Bone marrow (tissue), 2 donors: Measurements from ENCODE around the gene KNL1.
A peak's percentile ranks its signal among the peaks of the same experiment; 100 is the strongest.
"Not testable (repeated sequence)": the region's sequence is repeated elsewhere in the genome, so short reads cannot be mapped to it uniquely, and the experiment has no call there.

ENCODE experiments used
- DNase-seq, 2 donors: peaks; one replicate each; lab custom pipeline; 2025; lab: John Stamatoyannopoulos, UW

Gene KNL1, protein sequence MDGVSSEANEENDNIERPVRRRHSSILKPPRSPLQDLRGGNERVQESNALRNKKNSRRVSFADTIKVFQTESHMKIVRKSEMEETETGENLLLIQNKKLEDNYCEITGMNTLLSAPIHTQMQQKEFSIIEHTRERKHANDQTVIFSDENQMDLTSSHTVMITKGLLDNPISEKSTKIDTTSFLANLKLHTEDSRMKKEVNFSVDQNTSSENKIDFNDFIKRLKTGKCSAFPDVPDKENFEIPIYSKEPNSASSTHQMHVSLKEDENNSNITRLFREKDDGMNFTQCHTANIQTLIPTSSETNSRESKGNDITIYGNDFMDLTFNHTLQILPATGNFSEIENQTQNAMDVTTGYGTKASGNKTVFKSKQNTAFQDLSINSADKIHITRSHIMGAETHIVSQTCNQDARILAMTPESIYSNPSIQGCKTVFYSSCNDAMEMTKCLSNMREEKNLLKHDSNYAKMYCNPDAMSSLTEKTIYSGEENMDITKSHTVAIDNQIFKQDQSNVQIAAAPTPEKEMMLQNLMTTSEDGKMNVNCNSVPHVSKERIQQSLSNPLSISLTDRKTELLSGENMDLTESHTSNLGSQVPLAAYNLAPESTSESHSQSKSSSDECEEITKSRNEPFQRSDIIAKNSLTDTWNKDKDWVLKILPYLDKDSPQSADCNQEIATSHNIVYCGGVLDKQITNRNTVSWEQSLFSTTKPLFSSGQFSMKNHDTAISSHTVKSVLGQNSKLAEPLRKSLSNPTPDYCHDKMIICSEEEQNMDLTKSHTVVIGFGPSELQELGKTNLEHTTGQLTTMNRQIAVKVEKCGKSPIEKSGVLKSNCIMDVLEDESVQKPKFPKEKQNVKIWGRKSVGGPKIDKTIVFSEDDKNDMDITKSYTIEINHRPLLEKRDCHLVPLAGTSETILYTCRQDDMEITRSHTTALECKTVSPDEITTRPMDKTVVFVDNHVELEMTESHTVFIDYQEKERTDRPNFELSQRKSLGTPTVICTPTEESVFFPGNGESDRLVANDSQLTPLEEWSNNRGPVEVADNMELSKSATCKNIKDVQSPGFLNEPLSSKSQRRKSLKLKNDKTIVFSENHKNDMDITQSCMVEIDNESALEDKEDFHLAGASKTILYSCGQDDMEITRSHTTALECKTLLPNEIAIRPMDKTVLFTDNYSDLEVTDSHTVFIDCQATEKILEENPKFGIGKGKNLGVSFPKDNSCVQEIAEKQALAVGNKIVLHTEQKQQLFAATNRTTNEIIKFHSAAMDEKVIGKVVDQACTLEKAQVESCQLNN (N-terminal part only)

GRCh38 chr15:40593588-40594428 lies at the start of gene KNL1:
Gene KNL1 (plus strand): TSS chr15:40594249. CDS start chr15:40602932, 8,683 bp downstream.
- DNase-seq: peak; percentile 97 to 99

- no peak for DNase-seq
These were observed 48.6 kb upstream of the KNL1 start for GRCh38 chr15:40545457-40545856.

DNA sequence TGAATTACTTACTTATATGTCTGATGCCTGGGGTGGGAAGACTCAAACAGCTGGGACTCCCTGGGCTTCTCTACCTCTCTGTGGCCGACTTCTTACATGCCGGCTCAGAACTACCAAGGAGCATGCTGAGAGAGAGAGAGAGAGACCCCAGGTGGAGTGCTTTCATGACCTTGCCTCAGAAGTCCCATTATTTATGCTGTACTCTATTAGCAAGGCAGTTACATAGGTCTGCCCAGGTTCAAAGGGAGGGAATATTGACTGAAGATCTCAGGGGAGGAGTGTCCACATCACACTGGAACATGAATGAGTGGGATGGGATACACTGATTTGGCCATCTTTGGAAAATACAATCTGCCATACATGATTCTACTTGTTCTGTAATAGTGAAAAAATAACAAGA lies 45.4 kb upstream of the KNL1 start:
- DNase-seq: no peak

DNA sequence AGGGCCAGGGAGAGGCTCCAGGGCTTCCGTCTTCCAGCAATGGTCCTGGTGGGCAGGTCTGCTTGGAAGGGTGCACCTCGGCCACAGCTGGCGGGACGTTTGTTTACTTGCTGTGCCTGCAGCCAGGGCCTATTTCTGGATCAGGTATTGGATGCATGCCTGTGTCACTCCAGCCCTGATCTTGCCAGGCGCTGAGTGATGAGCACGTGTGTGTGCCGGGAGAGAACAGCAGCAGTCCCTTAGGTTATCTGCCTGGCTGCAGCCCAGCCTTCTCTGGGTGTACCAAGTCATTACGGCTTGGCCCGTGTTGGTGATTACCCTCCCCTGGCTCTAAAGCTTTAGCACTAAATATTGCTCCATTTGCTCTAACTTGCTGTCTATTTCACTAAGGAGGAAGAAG lies 44.2 kb upstream of the KNL1 start:
- no peak for DNase-seq

DNA sequence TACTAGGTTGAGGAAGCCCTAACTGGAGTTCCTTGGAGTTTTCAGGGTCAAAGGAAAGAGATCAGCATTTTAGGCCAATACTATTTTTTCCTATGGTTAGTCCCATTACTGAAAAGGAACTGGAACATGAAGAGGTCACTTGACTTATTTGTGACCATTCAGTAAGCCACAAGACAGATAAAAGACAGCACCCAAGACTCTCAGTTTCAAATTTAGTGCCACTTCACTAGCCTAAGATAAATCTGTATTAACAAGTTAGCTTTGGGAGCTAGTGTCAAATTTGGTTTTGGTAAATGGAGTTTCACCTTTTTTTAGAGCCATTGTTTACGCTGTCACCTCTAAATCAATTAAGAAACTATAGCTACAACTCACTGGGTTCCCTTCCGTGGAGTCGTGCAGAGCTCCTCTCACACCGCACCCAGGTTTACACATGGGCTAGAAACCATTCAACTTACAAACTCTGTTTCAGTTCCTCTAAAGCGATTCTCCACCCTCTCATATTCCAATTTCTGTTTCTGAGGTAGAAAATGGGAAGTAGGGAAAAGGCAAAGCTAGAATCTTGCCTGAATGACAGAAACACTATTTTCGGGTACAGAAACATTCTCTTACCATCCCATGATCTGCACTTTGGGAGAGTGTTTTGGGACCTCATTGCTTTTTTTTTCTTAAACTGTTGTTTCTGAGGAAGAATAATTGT lies 43.6 kb upstream of the KNL1 start:
- no peak for DNase-seq

GRCh38 chr15:40554161-40554525 lies 39.9 kb upstream of the KNL1 start:
- DNase-seq: no peak

DNA sequence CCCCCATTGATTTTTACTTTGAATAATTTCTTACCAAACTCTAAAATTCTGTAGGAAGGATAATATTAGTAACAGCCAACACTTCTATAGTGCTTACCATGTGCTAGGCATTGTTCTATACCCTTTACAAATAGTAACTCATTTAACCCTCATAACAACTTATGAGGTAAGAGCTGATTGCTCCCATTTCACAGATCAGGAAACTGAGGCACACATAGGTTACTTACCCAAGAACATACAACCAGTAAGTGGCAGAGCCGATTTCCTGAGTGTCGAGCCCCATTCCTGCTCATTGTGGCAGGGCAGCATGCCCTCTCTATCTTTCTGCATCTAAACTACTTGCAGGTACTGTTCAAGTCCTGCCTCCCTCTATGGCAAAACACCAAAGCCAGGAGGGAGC lies 38.2 kb upstream of the KNL1 start:
- DNase-seq: no peak

GRCh38 chr15:40558952-40559742 lies 34.9 kb upstream of the KNL1 start:
- no peak for DNase-seq

- no peak for DNase-seq
These were observed 31.4 kb upstream of the KNL1 start for GRCh38 chr15:40562691-40563090.

DNA sequence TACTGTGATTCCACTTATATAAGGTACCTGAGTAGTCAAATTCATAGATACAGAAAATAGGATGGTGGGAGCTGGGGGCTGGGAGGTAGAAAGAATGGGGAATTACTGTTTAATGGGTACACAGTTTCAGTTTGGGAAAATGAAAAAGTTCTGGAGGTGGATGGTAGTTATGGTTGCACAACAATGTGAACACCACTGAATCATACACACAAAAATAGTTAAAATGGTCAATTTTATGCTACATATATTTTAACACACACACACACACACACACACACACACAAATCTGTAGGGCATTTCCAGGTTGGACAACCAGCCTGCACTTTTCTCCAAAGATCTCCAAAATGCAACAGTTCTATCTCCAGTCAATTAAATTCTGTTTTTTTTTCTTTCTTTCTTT lies 30.6 kb upstream of the KNL1 start:
- DNase-seq: no peak

DNA sequence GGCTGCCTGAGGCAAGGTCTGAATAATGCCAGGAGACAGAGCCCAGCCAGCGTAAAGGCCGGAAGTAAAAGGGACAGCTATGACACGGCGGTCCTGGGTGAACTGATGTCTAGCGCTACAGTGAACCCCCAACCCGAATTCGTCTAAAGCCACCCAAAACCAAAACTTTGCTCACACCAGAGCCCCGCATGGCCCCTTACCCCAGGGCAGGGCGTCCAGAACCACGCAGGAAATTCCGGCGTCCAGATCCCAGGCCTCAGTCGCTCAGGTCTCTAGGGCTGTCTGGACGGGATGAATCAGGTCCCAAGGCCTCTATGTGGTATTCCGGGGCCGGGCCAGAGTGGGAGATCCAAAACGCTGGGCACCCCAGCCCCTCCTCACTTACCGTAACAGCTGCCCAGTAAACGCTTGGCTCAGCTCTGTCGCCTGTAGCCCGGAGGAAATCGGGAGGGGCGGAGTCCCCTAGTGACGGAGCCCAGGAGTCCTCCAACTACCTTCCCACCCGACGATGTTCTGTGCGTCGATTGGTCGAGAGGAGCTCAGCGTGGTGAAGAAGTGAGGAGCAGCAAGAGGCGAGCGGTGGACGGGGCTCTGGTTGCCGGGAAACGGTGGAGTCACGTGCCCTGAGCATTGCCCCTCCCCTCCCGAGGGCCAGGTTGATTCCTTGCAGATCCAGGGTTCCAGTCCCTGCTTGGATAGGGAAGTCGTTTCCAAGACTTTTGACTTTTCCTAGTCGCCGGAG lies 29.3 kb upstream of the KNL1 start, which contains the start of gene CCDC32:
Gene CCDC32 (minus strand): TSS at position 452 of the 742 bp plus-strand sequence. CDS start 2,027 bp downstream, outside the sequence.
- peak; percentile 70 to 99 for DNase-seq

DNA sequence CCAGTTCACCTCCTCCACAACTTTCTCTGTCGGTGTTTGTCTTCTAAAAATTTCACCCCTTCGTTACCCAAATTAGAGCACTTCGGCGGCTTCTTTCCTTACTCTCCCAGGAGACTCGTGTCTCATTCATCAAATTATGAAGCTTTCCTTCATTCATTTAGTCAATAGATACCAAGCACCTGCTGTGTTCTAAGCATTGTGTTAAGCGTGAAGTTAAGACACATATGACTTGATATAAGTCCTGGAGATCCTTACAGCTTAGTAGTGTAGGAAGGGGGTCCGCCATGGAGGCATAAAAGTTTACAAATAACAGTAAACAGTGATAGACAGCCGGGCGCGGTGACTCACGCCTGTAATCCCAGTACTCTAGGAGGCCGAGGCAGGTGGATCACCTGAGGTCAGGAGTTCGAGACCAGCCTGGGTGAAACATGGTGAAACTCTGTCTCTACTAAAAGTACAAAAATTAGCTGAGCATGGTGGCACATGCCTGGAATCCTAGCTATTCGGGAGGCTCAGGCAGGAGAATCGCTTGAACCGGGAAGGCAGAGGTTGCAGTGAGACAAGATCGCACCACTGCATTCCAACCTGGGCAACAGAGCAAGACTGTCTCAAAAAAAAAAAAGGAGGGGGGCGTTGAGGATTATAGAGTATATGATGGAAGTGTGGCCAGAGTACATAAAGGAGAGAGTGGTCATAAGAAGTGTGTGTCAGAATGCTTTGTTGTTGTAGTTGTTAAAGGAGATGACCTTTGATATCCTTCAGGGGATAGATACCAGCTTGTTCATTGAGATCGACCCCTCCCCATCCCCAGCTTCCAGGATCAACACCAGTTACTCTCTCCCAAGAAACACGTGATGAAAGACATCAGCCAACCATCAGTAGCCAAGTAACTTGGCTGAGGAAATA lies 28.5 kb upstream of the KNL1 start:
- no peak for DNase-seq

GRCh38 chr15:40567111-40567510 lies 26.9 kb upstream of the KNL1 start:
- DNase-seq: no peak

GRCh38 chr15:40569129-40569953 lies 24.7 kb upstream of the KNL1 start, which contains the start of gene RPUSD2:
Gene RPUSD2 (plus strand): TSS chr15:40569299. CDS start chr15:40569338, 39 bp downstream.
- peak; percentile 69 to 78 for DNase-seq

DNA sequence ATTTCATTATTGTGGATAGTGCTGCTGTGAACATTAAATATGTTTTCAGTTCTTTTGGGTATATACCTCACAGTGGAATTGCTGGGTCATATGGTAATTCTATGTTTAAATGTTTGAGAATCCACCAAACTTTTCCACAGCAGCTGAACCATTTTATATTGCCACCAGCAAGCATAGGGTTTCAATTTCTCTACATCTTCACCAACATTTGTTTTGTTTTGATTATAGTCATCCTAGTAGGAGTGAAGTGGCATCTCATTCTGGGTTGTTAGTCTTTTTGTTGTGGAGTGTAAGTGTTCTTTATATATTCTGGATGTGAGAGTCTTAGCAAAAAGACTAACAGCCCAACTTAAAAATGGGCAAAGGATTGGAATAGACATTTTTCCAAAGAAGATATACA lies 18.9 kb upstream of the KNL1 start:
- DNase-seq: no peak

GRCh38 chr15:40576914-40577313 lies 17.1 kb upstream of the KNL1 start:
- not testable (repeated sequence) for DNase-seq

- no peak for DNase-seq
These were observed 15.2 kb upstream of the KNL1 start for GRCh38 chr15:40578892-40579291.
